Gastroesophageal sphincter (tissue), 4 donors: ENCODE measurements around the gene ANKRD55. TPM values are rescaled to one million over a fixed set of nuclear protein-coding genes. Genes with fewer than 3 reads are reported as not detected.
"Not testable (repeated sequence)": the region's sequence is repeated elsewhere in the genome, so short reads cannot be mapped to it uniquely, and the experiment has no call there.

Experiments
- ATAC-seq: fragments of 150-250 bp; one replicate; pipeline ENCODE4 v1.9.1; 2016; ENCODE audit warnings: mild to moderate bottlenecking, moderate library complexity
- H3K27ac ChIP-seq, 4 donors: fragments of 200-600 bp; sonication (generic) in 3 of 4; 1 replicate in 3 of 4; 2 replicates in 1 of 4; pipeline ENCODE4 v1.5.1; 2016 to 2019
- H3K27me3 ChIP-seq: fragments of 200-600 bp; sonication (generic); one replicate; pipeline ENCODE4 v1.5.1; 2019
- H3K36me3 ChIP-seq, 2 donors: fragments of 200-600 bp; sonication (generic); one replicate each; pipeline ENCODE4 v1.5.1; 2019; ENCODE audit warnings: control low read depth in 1 of 2
- H3K4me1 ChIP-seq, 3 donors: fragments of 200-600 bp; sonication (generic); 1 replicate in 2 of 3; 2 replicates in 1 of 3; pipeline ENCODE4 v1.5.1; 2016 to 2019; ENCODE audit warnings: control low read depth in 2 of 3
- H3K4me3 ChIP-seq, 2 donors: fragments of 200-600 bp; sonication (generic); one replicate each; pipeline ENCODE4 v1.5.1; 2019; ENCODE audit warnings: mild to moderate bottlenecking in 1 of 2, moderate library complexity in 1 of 2
- H3K9me3 ChIP-seq, 3 donors: fragments of 200-600 bp; sonication (generic); one replicate each; pipeline ENCODE4 v1.5.1; 2017 to 2019; ENCODE audit warnings: control low read depth in 2 of 3
- EP300 ChIP-seq: sonication (generic); formaldehyde crosslinking; IDR thresholded peaks from one replicate; pipeline ENCODE4 v1.6.1; 2017; ENCODE audit warnings: antibody characterized with exemption, mild to moderate bottlenecking
- POLR2A ChIP-seq, 2 donors: fragments of 450-650 bp; IDR thresholded peaks; one replicate each; pipeline ENCODE4 v1.6.1; 2017; ENCODE audit warnings: antibody characterized with exemption in 2 of 2, mild to moderate bottlenecking in 2 of 2, moderate library complexity in 1 of 2
- POLR2AphosphoS5 ChIP-seq: sonication (generic); formaldehyde crosslinking; IDR thresholded peaks from one replicate; pipeline ENCODE4 v1.6.1; 2017; ENCODE audit warnings: antibody characterized with exemption
- WGBS, 2 donors: methylation state at CpG; one replicate each; pipeline ENCODE4 v1.1.5; 2018; ENCODE audit warnings: low coverage in 1 of 2; 5-methylcytosine and 5-hydroxymethylcytosine counted together
- total RNA-seq, 4 donors: library from RNA; depleted of rRNA; stranded (reverse); fragments of >200 nt; gene quantifications; one replicate each; pipeline ENCODE4 v1.1.0, GENCODE V29; 2016
- TF ChIP-seq, protein P1 (sequence below), 4 experiments: fragments of 200-600 bp in 2 of 4; fragments of 450-650 bp in 2 of 4; sonication (generic) in 1 of 4; IDR thresholded peaks; one replicate each; pipeline ENCODE4 v1.5.1; 2017 to 2019; ENCODE audit warnings: antibody characterized with exemption in 4 of 4, mild to moderate bottlenecking in 2 of 4, moderate library complexity in 2 of 4

Gene ANKRD55
- total RNA-seq, 4 donors from 2014 or later = 0.27 TPM; not detected in 3

DNA sequence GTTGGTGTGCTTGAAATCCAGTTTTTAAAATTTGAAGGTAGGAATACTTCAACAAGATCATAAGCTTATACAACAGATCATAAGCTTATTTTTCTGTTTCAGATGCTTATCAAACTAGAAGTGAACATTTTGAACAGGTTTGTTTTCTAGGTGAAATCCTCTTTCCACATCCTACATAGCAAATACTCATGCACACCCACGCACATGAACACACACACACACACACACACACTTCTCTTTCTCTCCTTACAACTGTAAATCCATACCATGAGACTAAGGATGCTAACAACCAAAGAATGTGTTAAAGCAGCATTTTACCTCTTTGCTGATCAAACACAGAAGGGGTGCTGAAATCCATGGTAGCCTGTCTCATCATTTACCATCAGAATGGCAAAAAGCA, 592 bp downstream of the ANKRD55 start:
- Histone ChIP-seq H3K36me3 (no peaks in the 10 kb centered on the region), H3K4me3 (no peak overlapping the region), H3K4me1 (no peaks in the 10 kb centered on the region), H3K9me3 (no peaks in the 10 kb centered on the region), H3K27me3 (peaks cover 23% of the 10 kb centered on the region), H3K27ac (no peak overlapping the region)
- TF ChIP-seq EP300 = no peak
- TF ChIP-seq, protein P1, sequence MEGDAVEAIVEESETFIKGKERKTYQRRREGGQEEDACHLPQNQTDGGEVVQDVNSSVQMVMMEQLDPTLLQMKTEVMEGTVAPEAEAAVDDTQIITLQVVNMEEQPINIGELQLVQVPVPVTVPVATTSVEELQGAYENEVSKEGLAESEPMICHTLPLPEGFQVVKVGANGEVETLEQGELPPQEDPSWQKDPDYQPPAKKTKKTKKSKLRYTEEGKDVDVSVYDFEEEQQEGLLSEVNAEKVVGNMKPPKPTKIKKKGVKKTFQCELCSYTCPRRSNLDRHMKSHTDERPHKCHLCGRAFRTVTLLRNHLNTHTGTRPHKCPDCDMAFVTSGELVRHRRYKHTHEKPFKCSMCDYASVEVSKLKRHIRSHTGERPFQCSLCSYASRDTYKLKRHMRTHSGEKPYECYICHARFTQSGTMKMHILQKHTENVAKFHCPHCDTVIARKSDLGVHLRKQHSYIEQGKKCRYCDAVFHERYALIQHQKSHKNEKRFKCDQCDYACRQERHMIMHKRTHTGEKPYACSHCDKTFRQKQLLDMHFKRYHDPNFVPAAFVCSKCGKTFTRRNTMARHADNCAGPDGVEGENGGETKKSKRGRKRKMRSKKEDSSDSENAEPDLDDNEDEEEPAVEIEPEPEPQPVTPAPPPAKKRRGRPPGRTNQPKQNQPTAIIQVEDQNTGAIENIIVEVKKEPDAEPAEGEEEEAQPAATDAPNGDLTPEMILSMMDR (IDR thresholded peaks at IDR 0.05) = no peak
- no peak for ATAC-seq
- WGBS, 2 donors = 77 to 80% methylated on average over 1 of the region's 1 CpG

DNA sequence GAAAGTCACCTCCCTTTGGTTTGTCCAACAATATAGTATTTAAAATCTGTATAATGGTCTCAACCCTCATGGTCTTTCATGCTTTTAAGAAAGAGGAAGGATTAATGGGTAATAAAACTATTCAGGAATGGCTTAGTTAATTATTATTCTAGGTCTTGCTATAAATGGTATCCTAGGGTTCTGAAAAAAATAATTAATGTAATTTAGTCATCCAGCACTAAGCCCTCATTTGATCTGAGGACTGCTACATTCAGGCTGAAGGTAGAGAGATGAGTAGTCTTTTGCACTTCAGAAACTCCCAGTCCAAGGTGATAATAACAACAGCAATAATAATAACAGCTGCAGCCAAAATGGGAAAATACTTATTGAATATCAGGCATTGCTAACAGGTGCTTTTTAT, 2.6 kb downstream of the ANKRD55 start:
- Histone ChIP-seq H3K9me3 (no peaks in the 10 kb centered on the region), H3K27me3 (peaks cover 19% of the 10 kb centered on the region), H3K27ac (no peak overlapping the region), H3K4me1 (no peaks in the 10 kb centered on the region), H3K36me3 (no peaks in the 10 kb centered on the region), H3K4me3 (no peak overlapping the region)
- TF ChIP-seq, protein P1 (IDR thresholded peaks at IDR 0.05) = no peak
- TF ChIP-seq EP300 = no peak
- no peak for TF ChIP-seq POLR2A (IDR thresholded peaks at IDR 0.05)
- no peak for TF ChIP-seq POLR2AphosphoS5
- no peak for ATAC-seq

DNA sequence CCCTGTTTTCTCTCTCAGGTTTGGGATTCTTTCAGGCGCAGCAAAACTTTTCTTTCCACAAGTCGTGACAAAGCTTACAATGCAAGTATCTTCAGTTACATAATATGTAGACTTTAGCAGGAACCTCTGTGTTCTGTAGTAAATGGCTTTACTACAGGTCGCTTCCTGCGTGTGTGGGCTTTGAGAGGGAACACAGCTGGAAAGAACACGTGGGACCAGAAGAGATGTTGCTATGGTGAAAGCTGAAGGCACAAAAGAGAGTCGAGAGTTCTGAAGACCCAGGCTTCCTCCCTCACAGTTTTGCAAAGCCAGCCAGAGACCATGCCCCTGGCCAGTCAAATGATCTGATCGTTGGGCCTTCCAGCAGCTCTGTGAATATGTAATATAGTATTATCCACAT, 4.0 kb downstream of the ANKRD55 start:
- Histone ChIP-seq H3K9me3 (no peaks in the 10 kb centered on the region), H3K27ac (no peak overlapping the region), H3K27me3 (peaks cover 8% of the 10 kb centered on the region), H3K4me3 (no peak overlapping the region), H3K4me1 (no peaks in the 10 kb centered on the region), H3K36me3 (no peaks in the 10 kb centered on the region)
- ATAC-seq = no peak
- TF ChIP-seq, protein P1 (IDR thresholded peaks at IDR 0.05) = no peak
- TF ChIP-seq POLR2A (IDR thresholded peaks at IDR 0.05) (no peak), EP300 (no peak), POLR2AphosphoS5 (no peak)
- WGBS, 2 donors = 0 to 42% methylated on average over 1 to 7 of the region's 7 CpGs

DNA sequence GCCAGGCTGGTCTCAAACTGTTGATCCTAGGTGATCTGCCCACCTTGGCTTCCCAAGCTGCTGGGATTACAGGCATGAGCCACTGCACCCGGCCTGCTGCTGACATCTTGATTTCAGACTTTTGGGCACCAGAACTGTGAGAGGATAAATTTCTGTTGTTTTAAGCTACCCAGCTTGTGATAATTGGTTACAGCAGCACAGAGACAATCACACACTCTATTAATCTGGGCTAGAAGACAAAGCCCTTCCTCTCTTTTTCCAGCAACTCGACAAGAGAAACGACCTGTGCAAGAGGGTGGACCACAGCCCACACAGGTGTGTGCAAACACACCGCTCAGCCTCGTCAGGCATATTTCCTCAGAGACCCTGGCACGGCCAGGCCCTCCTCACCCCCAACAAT, 4.5 kb downstream of the ANKRD55 start:
- Histone ChIP-seq H3K27ac (no peak overlapping the region), H3K27me3 (peaks cover 6% of the 10 kb centered on the region), H3K36me3 (no peaks in the 10 kb centered on the region), H3K4me1 (no peaks in the 10 kb centered on the region), H3K4me3 (no peak overlapping the region), H3K9me3 (no peaks in the 10 kb centered on the region)
- ATAC-seq = no peak
- TF ChIP-seq POLR2AphosphoS5 (no peak), EP300 (no peak)
- 64% methylated on average over 6 of the region's 6 CpGs; no CpG with 5 or more reads in 1 of the 2 donors for WGBS, 2 donors

DNA sequence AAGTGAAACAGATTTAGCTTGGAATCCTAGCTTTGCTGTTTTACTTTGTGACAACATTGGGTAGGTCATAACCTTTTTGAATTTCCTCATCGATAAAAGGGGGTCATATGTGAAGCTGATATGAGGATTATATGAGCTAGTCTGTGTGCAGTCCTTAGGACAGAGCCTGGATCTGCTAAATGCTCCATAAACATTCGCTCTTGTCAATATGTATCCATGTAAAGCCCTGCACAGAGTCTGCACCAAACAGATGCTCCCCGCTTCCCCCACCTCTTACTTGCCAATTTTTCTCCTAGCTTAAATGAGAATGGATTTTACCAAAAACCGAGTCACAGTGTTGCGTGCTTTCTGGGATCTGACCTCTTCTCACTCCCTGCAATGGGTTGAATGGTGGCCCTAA, 5.4 kb downstream of the ANKRD55 start:
- H3K4me3 ChIP-seq = no peak overlapping the region
- ATAC-seq = no peak
- no peaks in the 10 kb centered on the region for H3K9me3 ChIP-seq

DNA sequence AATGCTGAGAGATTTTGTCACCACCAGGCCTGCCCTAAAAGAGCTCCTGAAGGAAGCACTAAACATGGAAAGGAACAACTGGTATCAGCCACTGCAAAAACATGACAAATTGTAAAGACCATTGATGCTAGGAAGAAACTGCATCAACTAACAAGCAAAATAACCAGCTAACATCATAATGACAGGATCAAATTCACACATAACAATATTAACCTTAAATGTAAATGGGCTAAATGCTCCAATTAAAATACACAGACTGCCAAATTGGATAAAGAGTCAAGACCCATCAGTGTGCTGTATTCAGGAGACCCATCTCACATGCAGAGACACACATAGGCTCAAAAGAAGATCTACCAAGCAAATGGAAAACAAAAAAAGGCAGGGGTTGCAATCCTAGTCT, 9.8 kb downstream of the ANKRD55 start:
- not testable (repeated sequence) for ATAC-seq, H3K4me3 ChIP-seq, H3K4me1 ChIP-seq, H3K27ac ChIP-seq, H3K27me3 ChIP-seq, H3K36me3 ChIP-seq
- peaks cover 0 to 18% (median 0%) of the 10 kb centered on the region in 3 donors for H3K9me3 ChIP-seq

More for the DNA sequence above, 5.4 kb downstream of the ANKRD55 start:
- Histone ChIP-seq H3K36me3 (no peaks in the 10 kb centered on the region), H3K27me3 (no peaks in the 10 kb centered on the region), H3K4me1 (no peaks in the 10 kb centered on the region), H3K27ac (no peak overlapping the region)
- WGBS, 2 donors = 81 to 83% methylated on average over 5 of the region's 5 CpGs
- TF ChIP-seq POLR2AphosphoS5 (no peak), EP300 (no peak), POLR2A (IDR thresholded peaks at IDR 0.05) (no peak)
- TF ChIP-seq, protein P1 (IDR thresholded peaks at IDR 0.05) = no peak

DNA sequence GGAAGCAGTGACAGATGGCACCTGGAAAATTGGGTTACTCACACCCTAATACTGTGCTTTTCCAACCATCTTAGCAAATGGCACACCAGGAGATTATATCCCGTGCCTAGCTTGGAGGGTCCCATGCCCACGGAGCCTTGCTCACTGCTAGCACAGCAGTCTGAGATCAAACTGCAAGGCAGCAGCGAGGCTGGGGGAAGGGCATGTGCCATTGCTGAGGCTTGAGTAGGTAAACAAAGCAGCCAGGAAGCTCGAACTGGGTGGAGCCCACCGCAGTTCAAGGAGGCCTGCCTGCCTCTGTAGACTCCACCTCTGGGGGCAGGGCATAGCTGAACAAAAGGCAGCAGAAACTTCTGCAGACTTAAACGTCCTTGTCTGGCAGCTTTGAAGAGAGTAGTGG, 11.5 kb downstream of the ANKRD55 start:
- not testable (repeated sequence) for H3K27ac ChIP-seq, ATAC-seq, H3K4me1 ChIP-seq, H3K27me3 ChIP-seq, H3K36me3 ChIP-seq, H3K4me3 ChIP-seq
- 80% methylated on average over 1 of the region's 6 CpGs; no CpG with 5 or more reads in 1 of the 2 donors for WGBS, 2 donors
- peaks cover 0 to 31% (median 0%) of the 10 kb centered on the region in 3 donors for H3K9me3 ChIP-seq
